Endothelial cell of umbilical vein (primary cell): ENCODE data around the gene TRPM3. TPM values are rescaled to one million over a fixed set of nuclear protein-coding genes. Genes with fewer than 3 reads are reported as not detected.

Experiments used
- BruUV-seq: library from RNA; stranded (reverse); fragments of 400-500 nt; replicated peaks from 2 replicates; lab custom pipeline; 2021; lab: Mats Ljungman, UMichigan
- CTCF ChIA-PET: fragments of 300-600, 350-600 bp; sonication (Branson Sonifier 250); formaldehyde crosslinking; loops from one replicate; lab custom pipeline; 2021; ENCODE audit warnings: antibody characterized with exemption, inconsistent platforms; lab: Charles Lee
- POLR2A ChIA-PET: fragments of 300-600, 350-600 bp; sonication (Branson Sonifier 250); formaldehyde crosslinking; loops from one replicate; lab custom pipeline; 2021; ENCODE audit warnings: antibody characterized with exemption, inconsistent platforms; lab: Charles Lee
- DNase-seq: peaks from one replicate; pipeline ENCODE4 v3.0.0-alpha.2; 2011; ENCODE audit warnings: low read depth, low spot score
- FAIRE-seq: peaks from 2 replicates; lab custom pipeline; 2011; peaks lifted over from hg19 to GRCh38; lab: Jason Lieb, UNC
- H2AFZ ChIP-seq: 2 replicates; pipeline ENCODE4 v1.6.0; 2012; ENCODE audit warnings: low read depth, low read length, control low read depth, inconsistent platforms
- H3K27ac ChIP-seq: 2 replicates; pipeline ENCODE4 v1.5.1; 2011; ENCODE audit warnings: low read depth, mild to moderate bottlenecking, control low read depth, low read length, moderate library complexity; ENCODE audit not compliant: insufficient read depth
- H3K27me3 ChIP-seq, 2 experiments: 2 replicates each; pipeline versions ENCODE4 v1.6.0 to v1.6.1; 2011; ENCODE audit warnings: low read length in 2 of 2, mixed read lengths in 1 of 2; ENCODE audit not compliant: control insufficient read depth in 2 of 2, insufficient read depth in 2 of 2
- H3K36me3 ChIP-seq, 2 experiments: 2 replicates in 1 of 2; 3 replicates in 1 of 2; pipeline ENCODE4 v1.5.1; 2011; ENCODE audit warnings: low read length in 2 of 2, mild to moderate bottlenecking in 1 of 2, moderate library complexity in 1 of 2; ENCODE audit not compliant: control insufficient read depth in 2 of 2, insufficient read depth in 2 of 2; ENCODE audit errors: extremely low read depth in 1 of 2
- H3K4me1 ChIP-seq: 3 replicates; pipeline ENCODE4 v1.5.1; 2011; ENCODE audit warnings: mild to moderate bottlenecking, low read length; ENCODE audit not compliant: control insufficient read depth, insufficient read depth; ENCODE audit errors: extremely low read depth
- H3K4me2 ChIP-seq: 2 replicates; pipeline ENCODE4 v1.6.1; 2011; ENCODE audit warnings: low read length, control low read depth, mixed read lengths; ENCODE audit not compliant: insufficient read depth
- H3K4me3 ChIP-seq, 3 experiments: fragments of 200-600 bp in 1 of 3; sonication (generic), shearing (Covaris generic) in 1 of 3; replicated peaks in 1 of 3; 2 replicates each; pipeline ENCODE4 v1.5.1; 2011 to 2016; ENCODE audit warnings: control low read depth in 3 of 3, low read length in 3 of 3, mild to moderate bottlenecking in 2 of 3, inconsistent platforms in 1 of 3, low read depth in 1 of 3, moderate library complexity in 1 of 3; ENCODE audit not compliant: insufficient read depth in 1 of 3
- H3K79me2 ChIP-seq: 2 replicates; pipeline ENCODE4 v1.6.0; 2012; ENCODE audit warnings: low read length, inconsistent platforms; ENCODE audit not compliant: control insufficient read depth, insufficient read depth
- H3K9ac ChIP-seq: replicated peaks from 2 replicates; pipeline ENCODE3; 2011; ENCODE audit warnings: low read length, control low read depth; ENCODE audit not compliant: insufficient read depth; ENCODE audit errors: extremely low read depth
- H3K9me1 ChIP-seq: replicated peaks from 3 replicates; pipeline ENCODE4 v1.6.0; 2011; ENCODE audit warnings: mild to moderate bottlenecking, low read length; ENCODE audit not compliant: control insufficient read depth, insufficient read depth; ENCODE audit errors: extremely low read depth
- H3K9me3 ChIP-seq: replicated peaks from 2 replicates; pipeline ENCODE4 v1.5.1; 2012; ENCODE audit warnings: low read length, inconsistent platforms; ENCODE audit not compliant: control insufficient read depth, insufficient read depth
- H4K20me1 ChIP-seq: replicated peaks from 2 replicates; pipeline ENCODE3; 2011; ENCODE audit warnings: mild to moderate bottlenecking, low read length; ENCODE audit not compliant: control insufficient read depth, insufficient read depth; ENCODE audit errors: extremely low read depth
- CTCF ChIP-seq, 2 donors: IDR thresholded peaks; 1 replicate in 1 of 2; 2 replicates in 1 of 2; pipeline ENCODE4 v1.5.1; 2011; ENCODE audit warnings: low read length in 2 of 2, mild to moderate bottlenecking in 2 of 2, moderate library complexity in 2 of 2, control low read depth in 1 of 2, inconsistent platforms in 1 of 2, low read depth in 1 of 2; ENCODE audit not compliant: insufficient read depth in 1 of 2; ENCODE audit errors: extremely low read depth in 1 of 2
- EZH2 ChIP-seq: IDR thresholded peaks from 2 replicates; pipeline ENCODE4 v1.6.1; 2012; ENCODE audit warnings: borderline replicate concordance, low read depth, mild to moderate bottlenecking, moderate library complexity, low read length, inconsistent platforms; ENCODE audit not compliant: severe bottlenecking
- FOS ChIP-seq: IDR thresholded peaks from 2 replicates; pipeline ENCODE4 v1.6.1; 2011; ENCODE audit warnings: mild to moderate bottlenecking, low read length, moderate library complexity, borderline replicate concordance; ENCODE audit not compliant: insufficient read depth
- MYC ChIP-seq: IDR thresholded peaks from one replicate; pipeline ENCODE4 v1.6.1; 2011; ENCODE audit warnings: mild to moderate bottlenecking, low read depth, low read length
- POLR2A ChIP-seq: IDR thresholded peaks from 2 replicates; pipeline ENCODE4 v1.6.1; 2012; ENCODE audit warnings: low read depth, mild to moderate bottlenecking, control low read depth, low read length
- POLR2AphosphoS5 ChIP-seq: IDR thresholded peaks from 2 replicates; pipeline ENCODE4 v1.6.1; 2012; ENCODE audit warnings: low read depth, mild to moderate bottlenecking, control low read depth, low read length, moderate library complexity; ENCODE audit not compliant: insufficient read depth
- dilution Hi-C: fragments of 300-500 bp; cut with MboI; formaldehyde crosslinking; loops from one replicate; pipeline ENCODE4 v1.15.0; 2019; ENCODE audit warnings: low sequenced_read_pairs; ENCODE audit not compliant: extremely low pct_ligation_motif_present
- intact Hi-C: fragments of 100-400 bp; cut with micrococcal nuclease; formaldehyde crosslinking; loops from one replicate; pipeline ENCODE4 v1.10.0; 2022
- polyA plus RNA-seq, 4 experiments: library from polyadenylated mRNA; depleted of rRNA in 3 of 4; stranded (reverse) in 3 of 4; unstranded in 1 of 4; fragments of >200 nt; gene quantifications; 2 replicates each; pipeline versions ENCODE4 v1.2.1 to v1.2.3, GENCODE V29; 2011 to 2012; ENCODE audit warnings: missing spikeins in 1 of 4
- total RNA-seq: library from RNA; stranded (reverse); gene quantifications from 2 replicates; pipeline ENCODE4 v1.2.3, GENCODE V29; 2021

Gene TRPM3
- total and polyA plus RNA-seq, 2 donors (not counting 3 experiments of a cell fraction or from before 2014, with no cell fraction given), result 0.17 to 0.33 TPM

DNA sequence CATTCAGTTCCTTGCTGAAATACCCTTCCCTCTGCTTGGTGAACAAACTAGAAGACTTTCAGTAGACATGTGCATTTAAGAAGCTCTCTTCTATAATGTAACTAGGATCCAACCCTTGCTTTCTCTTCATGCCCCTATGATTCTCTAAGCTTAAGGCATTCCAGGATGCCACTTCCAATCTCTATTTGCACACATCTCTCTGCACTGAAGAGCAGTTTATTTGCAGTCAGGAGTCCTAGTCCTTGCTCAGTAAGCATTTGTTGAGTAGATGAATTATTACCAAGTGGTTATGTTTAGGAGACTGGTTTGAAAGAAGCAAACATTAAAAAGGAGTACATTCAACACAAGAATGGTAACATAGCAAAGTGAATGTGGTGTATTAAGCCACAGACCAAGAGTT lies 432.7 kb downstream of the TRPM3 start:
- ChIA-PET CTCF (no interaction called here), POLR2A (no interaction called here)
- intact Hi-C loops, result no loop called here
- Histone ChIP-seq H3K9me3 (no peaks in the 10 kb centered on the region), H3K9ac (no peak overlapping the region), H4K20me1 (no peaks in the 10 kb centered on the region), H3K36me3 (no peaks in the 10 kb centered on the region), H2AFZ (no peak overlapping the region), H3K4me3 (no peak overlapping the region), H3K79me2 (no peaks in the 10 kb centered on the region), H3K27me3 (peaks cover 0 to 3% of the 10 kb centered on the region in 2 experiments), H3K27ac (no peak overlapping the region), H3K4me2 (no peak overlapping the region), H3K9me1 (no peaks in the 10 kb centered on the region), H3K4me1 (no peaks in the 10 kb centered on the region)
- TF ChIP-seq CTCF (IDR thresholded peaks at IDR 0.05; ENCODE audit: extremely low read depth in 1 of 2, insufficient read depth in 1 of 2, low read depth in 1 of 2, low read length in 2 of 2), result no peak
- dilution Hi-C loops, result no loop called here
- FAIRE-seq (no peak), DNase-seq (no peak)
- no TSS peak for BruUV-seq

DNA sequence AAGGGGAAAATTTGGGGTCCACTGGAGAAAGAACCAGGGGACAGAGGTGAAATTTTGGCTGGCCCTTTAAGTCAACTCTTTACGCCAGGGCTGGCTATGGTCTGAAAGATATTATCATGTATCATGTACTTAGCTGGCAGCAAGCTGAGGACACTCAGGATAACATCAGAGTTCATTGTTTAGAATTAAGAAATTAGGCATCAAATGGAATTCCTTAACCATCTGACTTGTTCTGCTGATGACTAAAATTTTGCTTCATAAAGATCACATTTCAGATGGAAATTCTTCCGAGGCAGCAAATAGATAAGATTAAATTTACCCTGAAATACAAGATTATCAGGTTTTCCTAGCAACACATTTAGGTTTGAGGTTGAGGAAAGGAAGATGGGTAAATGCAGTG lies 437.6 kb downstream of the TRPM3 start:
- FAIRE-seq, result no peak
- POLR2A ChIA-PET, result no interaction called here

More for the DNA sequence above, 437.6 kb downstream of the TRPM3 start:
- CTCF ChIA-PET, result no interaction called here
- Histone ChIP-seq H3K9me3 (no peaks in the 10 kb centered on the region), H4K20me1 (no peaks in the 10 kb centered on the region), H3K36me3 (no peaks in the 10 kb centered on the region), H3K4me3 (no peak overlapping the region), H2AFZ (no peak overlapping the region), H3K9me1 (no peaks in the 10 kb centered on the region), H3K27ac (no peak overlapping the region), H3K79me2 (no peaks in the 10 kb centered on the region), H3K27me3 (no peaks in the 10 kb centered on the region), H3K4me1 (no peaks in the 10 kb centered on the region), H3K4me2 (no peak overlapping the region), H3K9ac (no peak overlapping the region)
- intact Hi-C loops (no loop called here), dilution Hi-C loops (no loop called here)
- TF ChIP-seq POLR2AphosphoS5, result no peak
- TF ChIP-seq EZH2, result no peak
- no peak for TF ChIP-seq MYC
- no peak for TF ChIP-seq POLR2A
- TF ChIP-seq FOS, result no peak
- TF ChIP-seq CTCF (IDR thresholded peaks at IDR 0.05; ENCODE audit: extremely low read depth in 1 of 2, insufficient read depth in 1 of 2, low read depth in 1 of 2, low read length in 2 of 2), result no peak
- no TSS peak for BruUV-seq
- DNase-seq, result no peak
